Effector memory CD4-positive, alpha-beta T cell (primary cell): Measurements from ENCODE around the gene XPNPEP1.

ENCODE experiments used
- DNase-seq, 3 donors: peaks; one replicate each; pipeline ENCODE4 v3.0.0-alpha.2; 2020
- H3K27ac ChIP-seq: 2 replicates; pipeline ENCODE4 v1.7.0; 2013; ENCODE audit warnings: mild to moderate bottlenecking, low read length, moderate library complexity; ENCODE audit not compliant: insufficient read depth, poor library complexity, severe bottlenecking
- H3K27me3 ChIP-seq: replicated peaks from 2 replicates; pipeline ENCODE4 v1.7.0; 2013; ENCODE audit warnings: mild to moderate bottlenecking, low read length; ENCODE audit not compliant: insufficient read depth, control insufficient read depth, poor library complexity, severe bottlenecking
- H3K36me3 ChIP-seq: 2 replicates; pipeline ENCODE4 v1.7.0; 2013; ENCODE audit warnings: mild to moderate bottlenecking, low read length, moderate library complexity; ENCODE audit not compliant: control insufficient read depth, insufficient read depth
- H3K4me1 ChIP-seq: 2 replicates; pipeline ENCODE4 v1.7.0; 2013; ENCODE audit warnings: low read length, mild to moderate bottlenecking; ENCODE audit not compliant: control insufficient read depth, insufficient read depth, poor library complexity, severe bottlenecking
- H3K4me3 ChIP-seq: 2 replicates; pipeline ENCODE4 v1.7.0; 2013; ENCODE audit warnings: low read length, low read depth, mild to moderate bottlenecking; ENCODE audit not compliant: insufficient read depth, poor library complexity, severe bottlenecking
- H3K9me3 ChIP-seq: 2 replicates; pipeline ENCODE4 v1.7.0; 2013; ENCODE audit warnings: mild to moderate bottlenecking, low read length, moderate library complexity; ENCODE audit not compliant: control insufficient read depth

Gene XPNPEP1

DNA sequence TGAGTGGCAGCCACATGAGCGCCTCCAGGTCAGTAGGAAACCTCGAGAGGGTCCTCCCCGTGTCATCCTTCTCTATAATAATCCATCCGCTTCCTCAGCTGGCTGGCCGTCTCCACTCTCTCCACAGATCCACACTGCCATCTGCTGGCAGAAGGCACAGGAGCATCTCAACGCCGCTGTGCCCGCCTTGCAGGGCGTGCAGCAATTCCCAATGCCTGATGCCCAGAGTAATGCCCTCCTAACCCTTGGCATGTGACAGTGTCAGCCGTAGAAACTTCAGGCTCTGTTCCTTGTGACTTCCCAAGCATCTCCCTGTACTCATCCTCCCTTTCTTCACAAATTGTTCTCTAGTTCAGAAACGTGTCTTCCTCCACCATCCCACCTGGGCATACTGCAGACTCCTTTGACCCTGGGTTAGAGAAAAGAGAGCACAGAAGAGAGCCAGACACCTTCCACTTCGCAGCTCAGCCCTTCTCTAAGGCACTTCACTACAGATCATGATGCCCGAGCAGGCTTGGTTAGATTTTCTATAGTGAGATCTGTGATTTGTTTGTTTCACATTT is 70.8 kb downstream of the XPNPEP1 start:
- H3K4me3 ChIP-seq: no peak overlapping the region
- peak; percentile 28 to 48 (median 30) for DNase-seq
- H3K27ac ChIP-seq: no peak overlapping the region

DNA sequence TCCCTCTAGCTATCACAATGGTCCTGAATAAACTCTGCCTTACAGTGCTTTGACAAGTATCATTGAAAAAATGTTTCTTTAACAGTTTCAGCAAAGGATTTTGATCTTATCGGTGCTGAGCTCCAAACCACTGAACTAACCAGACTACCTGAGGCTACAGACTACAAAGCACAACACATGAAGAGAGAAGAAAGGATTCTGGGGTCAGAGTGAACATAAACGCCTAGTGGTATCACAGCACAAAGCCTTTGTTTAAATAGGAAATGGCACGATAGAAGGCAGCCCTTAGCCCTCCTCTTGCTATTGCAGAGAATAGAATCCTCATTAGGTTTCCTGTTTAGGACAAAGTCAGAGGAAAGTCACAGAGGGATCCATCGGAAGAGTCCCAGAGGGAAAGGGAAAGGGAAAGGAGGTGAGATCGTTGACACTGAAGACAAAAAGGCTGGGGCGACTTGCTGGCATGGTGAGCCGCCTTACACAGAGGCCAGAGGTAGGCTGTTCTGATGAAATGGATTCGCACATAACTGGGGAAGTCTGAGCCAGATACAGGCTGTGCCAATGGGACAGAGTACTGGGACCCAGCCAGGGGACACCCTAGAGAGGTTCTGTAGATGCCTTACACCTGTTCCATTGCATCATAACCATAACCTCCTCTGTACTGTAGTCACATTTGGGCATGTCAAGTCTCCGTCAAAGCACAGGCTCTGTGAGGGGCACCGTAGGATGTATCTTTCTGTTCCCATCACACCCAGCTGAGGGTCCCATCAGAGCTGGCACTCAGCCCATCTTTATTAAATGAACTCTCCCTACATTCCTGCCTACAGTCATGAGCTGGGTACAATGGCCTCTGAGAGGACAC is 71.5 kb downstream of the XPNPEP1 start:
- Histone ChIP-seq H3K9me3 (no peaks in the 10 kb centered on the region), H3K27ac (no peak overlapping the region), H3K36me3 (no peaks in the 10 kb centered on the region), H3K4me1 (peaks cover 7% of the 10 kb centered on the region), H3K4me3 (no peak overlapping the region), H3K27me3 (no peaks in the 10 kb centered on the region)
- no peak for DNase-seq

More for the DNA sequence above, 70.8 kb downstream of the XPNPEP1 start:
- no peaks in the 10 kb centered on the region for H3K27me3 ChIP-seq
- peaks cover 7% of the 10 kb centered on the region for H3K4me1 ChIP-seq
- no peaks in the 10 kb centered on the region for H3K36me3 ChIP-seq
- no peaks in the 10 kb centered on the region for H3K9me3 ChIP-seq

DNA sequence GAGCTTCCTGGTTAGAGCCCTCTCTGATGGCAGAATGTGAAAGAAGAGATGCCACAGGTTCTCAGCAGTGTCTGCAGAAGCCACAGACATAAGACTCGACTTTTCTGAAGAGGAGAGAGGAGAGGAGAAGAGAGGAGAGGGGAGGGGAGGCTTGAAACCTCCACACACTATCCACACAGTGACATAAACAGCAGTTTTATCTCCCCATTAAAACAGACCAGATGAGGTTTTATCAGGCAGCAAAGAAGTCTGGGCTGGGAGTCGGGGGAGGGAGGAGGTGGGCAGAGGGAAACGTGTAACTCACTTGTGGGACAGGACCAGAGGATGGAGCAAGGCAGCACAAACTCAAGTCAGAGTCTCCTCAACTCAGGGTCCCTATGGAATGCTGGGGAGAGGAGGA is 76.5 kb downstream of the XPNPEP1 start:
- Histone ChIP-seq H3K4me1 (no peaks in the 10 kb centered on the region), H3K9me3 (no peaks in the 10 kb centered on the region), H3K27ac (no peak overlapping the region), H3K36me3 (no peaks in the 10 kb centered on the region), H3K4me3 (no peak overlapping the region), H3K27me3 (no peaks in the 10 kb centered on the region)
- DNase-seq: no peak

DNA sequence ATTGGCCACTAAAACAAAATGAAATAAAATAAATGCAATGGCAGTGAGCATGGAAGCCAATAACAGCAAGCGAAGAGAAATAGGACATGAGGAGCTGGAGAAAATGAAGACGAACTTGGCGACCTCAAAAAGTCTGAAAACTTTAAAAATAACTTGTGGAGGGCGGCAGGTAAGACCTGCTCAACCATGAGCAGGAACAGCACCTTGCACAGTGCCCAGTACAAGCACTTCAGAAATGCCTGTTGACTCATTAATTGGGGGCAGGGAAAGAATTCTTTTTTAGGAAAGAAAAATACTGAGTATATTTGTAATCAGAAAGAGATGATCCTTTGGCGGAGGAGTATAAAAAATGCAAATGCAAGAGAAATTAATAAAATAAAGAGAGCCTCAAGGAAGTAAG is 78.0 kb downstream of the XPNPEP1 start:
- H3K9me3 ChIP-seq: no peaks in the 10 kb centered on the region
- no peaks in the 10 kb centered on the region for H3K27me3 ChIP-seq

DNA sequence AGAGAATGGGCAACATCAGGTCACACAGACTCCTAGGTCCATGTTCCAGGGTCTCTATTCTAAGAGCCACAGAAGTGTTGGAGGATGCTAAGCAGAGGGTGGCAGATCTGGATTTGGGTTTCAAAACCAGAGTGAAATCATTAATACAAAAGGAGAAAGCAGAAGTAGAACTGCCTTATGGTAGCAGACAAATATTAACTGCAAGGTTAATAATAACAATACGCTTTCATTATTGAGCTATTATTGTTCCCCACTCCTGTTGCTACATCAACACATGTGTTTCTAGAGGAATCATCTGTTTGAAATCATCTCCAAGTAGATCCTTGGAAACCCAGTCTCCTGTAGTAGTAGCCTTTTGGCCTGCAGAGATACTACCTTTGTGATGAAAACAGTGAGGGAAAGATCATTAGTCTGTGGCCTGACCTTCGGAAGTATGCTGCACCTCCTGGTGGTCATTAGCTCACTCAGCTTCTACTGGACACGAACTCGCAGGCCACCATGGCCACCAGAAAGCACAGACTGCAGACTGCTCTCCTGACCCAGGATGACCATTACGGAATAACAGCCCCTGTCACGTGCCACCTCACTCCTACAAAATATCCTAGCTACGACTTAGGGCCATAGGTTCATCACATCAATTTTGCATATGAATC is 84.6 kb downstream of the XPNPEP1 start:
- Histone ChIP-seq H3K36me3 (no peaks in the 10 kb centered on the region), H3K27me3 (no peaks in the 10 kb centered on the region), H3K27ac (no peak overlapping the region), H3K4me1 (no peaks in the 10 kb centered on the region), H3K4me3 (no peak overlapping the region), H3K9me3 (no peaks in the 10 kb centered on the region)
- DNase-seq: no peak

More for the DNA sequence above, 78.0 kb downstream of the XPNPEP1 start:
- no peak for DNase-seq
- H3K4me3 ChIP-seq: no peak overlapping the region
- no peaks in the 10 kb centered on the region for H3K36me3 ChIP-seq
- no peaks in the 10 kb centered on the region for H3K4me1 ChIP-seq
- H3K27ac ChIP-seq: no peak overlapping the region

DNA sequence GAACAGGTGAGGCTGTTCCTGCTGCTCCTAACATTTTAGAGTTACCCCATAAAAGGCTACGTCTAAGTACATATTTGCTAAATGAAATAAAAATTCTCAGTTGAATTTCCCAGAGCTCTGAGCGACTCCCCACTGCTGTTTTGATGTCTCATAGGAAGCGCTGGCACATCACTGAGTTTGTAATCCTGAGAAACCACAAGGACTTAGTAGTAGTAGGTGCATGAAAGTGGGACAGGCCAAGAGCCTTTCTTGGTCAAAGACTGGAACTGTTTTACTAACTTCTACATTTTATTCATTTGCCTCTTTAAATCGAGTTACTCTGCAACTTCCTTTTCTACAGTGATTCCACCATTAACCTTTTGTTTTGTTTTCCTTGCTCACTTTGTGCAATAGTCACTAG is 85.9 kb downstream of the XPNPEP1 start:
- no peaks in the 10 kb centered on the region for H3K36me3 ChIP-seq

DNA sequence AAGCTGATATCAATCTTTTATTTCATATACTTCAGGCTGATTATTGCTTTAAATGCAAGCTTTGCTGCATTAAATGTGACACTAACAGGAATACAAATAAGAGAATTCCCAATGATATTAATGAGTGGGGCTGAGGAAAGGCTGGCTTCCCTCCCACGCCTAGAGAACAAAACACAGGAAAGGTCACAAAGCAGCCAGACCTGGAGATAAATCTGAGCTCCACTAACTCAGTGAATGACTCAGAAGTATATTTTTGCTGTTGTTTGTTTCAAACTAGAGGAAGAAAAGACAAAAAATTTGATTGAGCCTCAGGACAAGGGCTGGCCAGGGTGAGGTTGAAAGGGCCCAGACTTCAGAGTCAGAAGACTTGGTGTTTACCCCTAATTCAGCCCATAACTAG is 88.1 kb downstream of the XPNPEP1 start:
- Histone ChIP-seq H3K27ac (no peak overlapping the region), H3K36me3 (no peaks in the 10 kb centered on the region), H3K4me1 (no peaks in the 10 kb centered on the region), H3K4me3 (no peak overlapping the region), H3K27me3 (no peaks in the 10 kb centered on the region), H3K9me3 (no peaks in the 10 kb centered on the region)
- no peak for DNase-seq

More for the DNA sequence above, 85.9 kb downstream of the XPNPEP1 start:
- Histone ChIP-seq H3K4me1 (no peaks in the 10 kb centered on the region), H3K9me3 (no peaks in the 10 kb centered on the region), H3K4me3 (no peak overlapping the region), H3K27me3 (no peaks in the 10 kb centered on the region), H3K27ac (no peak overlapping the region)
- no peak for DNase-seq

DNA sequence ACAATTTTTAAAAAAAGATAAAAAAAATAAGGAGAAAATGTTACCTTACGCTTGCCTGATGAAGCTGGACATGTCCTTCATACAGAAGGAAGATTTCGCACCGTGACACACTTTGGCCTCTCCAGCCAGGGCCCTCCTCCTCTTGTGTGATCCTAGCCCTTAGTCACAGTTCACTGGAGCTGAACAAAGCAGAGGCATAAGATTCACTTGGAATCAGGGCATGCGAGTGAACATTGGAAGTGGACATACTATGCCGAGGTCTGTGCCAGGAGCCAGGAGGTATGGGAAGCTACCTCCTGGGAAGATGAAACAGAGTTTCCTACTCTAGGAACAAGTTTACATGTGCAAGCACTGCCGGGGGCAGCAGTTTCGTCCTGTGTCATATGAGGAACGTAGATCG is 91.5 kb downstream of the XPNPEP1 start:
- no peaks in the 10 kb centered on the region for H3K9me3 ChIP-seq
- no peaks in the 10 kb centered on the region for H3K36me3 ChIP-seq
- H3K4me1 ChIP-seq: no peaks in the 10 kb centered on the region
- H3K4me3 ChIP-seq: no peak overlapping the region
- DNase-seq: no peak
- no peak overlapping the region for H3K27ac ChIP-seq
- no peaks in the 10 kb centered on the region for H3K27me3 ChIP-seq

DNA sequence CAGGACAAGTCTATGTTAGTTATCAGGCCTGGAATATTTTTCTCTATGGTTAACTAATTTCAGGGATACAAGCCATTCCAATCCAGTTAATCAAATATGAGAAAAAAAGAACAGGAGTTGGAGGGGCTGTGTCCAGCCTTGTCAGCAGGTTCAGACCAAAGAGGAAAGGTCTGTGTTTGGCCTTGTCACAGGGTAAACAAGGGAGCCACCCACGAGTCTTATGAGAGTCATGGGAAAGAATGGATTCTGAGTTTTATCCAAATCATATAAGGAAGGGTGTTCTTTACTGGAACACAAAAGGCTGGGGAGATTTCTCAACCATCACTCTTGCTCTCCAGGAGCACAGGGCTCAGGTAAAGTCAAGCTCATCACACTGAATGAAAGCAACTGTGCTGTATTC is 99.1 kb downstream of the XPNPEP1 start:
- Histone ChIP-seq H3K9me3 (no peaks in the 10 kb centered on the region), H3K36me3 (no peaks in the 10 kb centered on the region), H3K27me3 (no peaks in the 10 kb centered on the region), H3K27ac (no peak overlapping the region), H3K4me3 (no peak overlapping the region), H3K4me1 (no peaks in the 10 kb centered on the region)
- no peak for DNase-seq

DNA sequence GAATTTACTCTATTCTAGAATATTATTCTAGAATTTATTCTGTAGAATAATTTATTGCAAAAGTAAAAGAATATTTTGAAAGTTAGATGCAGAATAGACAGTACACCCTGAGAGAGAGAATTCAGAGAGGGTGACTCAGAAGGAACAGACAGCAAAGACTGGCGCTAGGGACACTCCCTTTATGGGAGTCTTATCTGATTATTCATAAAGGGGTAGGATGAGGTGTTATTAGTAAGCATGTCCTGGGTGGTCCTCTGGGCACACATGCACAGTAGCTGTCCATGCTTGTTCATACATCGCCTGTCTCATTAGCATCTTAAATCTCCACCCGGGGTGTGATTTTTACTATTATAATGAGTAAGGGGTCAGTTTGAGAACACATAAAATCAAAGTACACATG is 100.1 kb downstream of the XPNPEP1 start:
- Histone ChIP-seq H3K36me3 (no peaks in the 10 kb centered on the region), H3K27me3 (no peaks in the 10 kb centered on the region), H3K4me3 (no peak overlapping the region), H3K4me1 (no peaks in the 10 kb centered on the region), H3K27ac (no peak overlapping the region), H3K9me3 (no peaks in the 10 kb centered on the region)
- DNase-seq: no peak
